Activated CD8-positive, alpha-beta T cell treated with anti-CD3 and anti-CD28 coated beads, Interleukin-2, amount 10 ng/mL, durations not matched to agents 7 days and 5 days (primary cell): ENCODE results near the gene NUDT10. TPM values are rescaled to one million over a fixed set of nuclear protein-coding genes. Genes with fewer than 3 reads are reported as not detected.
A peak's percentile ranks its signal among the peaks of the same experiment; 100 is the strongest.
"Not testable (repeated sequence)": the region's sequence is repeated elsewhere in the genome, so short reads cannot be mapped to it uniquely, and the experiment has no call there.

Source experiments
- ATAC-seq: fragments of 150-1000 bp; cut with Tn5 transposase; one replicate; pipeline ENCODE4 v1.10.0; 2021; ENCODE audit warnings: moderate library complexity
- CTCF ChIA-PET: fragments of 350-600 bp; sonication (Branson Sonifier 250); formaldehyde crosslinking; loops from one replicate; lab custom pipeline; 2021; ENCODE audit warnings: antibody characterized with exemption; lab: Charles Lee
- POLR2A ChIA-PET: fragments of 350-600 bp; sonication (Branson Sonifier 250); formaldehyde crosslinking; loops from one replicate; lab custom pipeline; 2021; ENCODE audit warnings: antibody characterized with exemption; lab: Charles Lee
- DNase-seq: peaks from one replicate; pipeline ENCODE4 v3.0.0-alpha.2; 2020
- H3K27ac Mint-ChIP-seq: one replicate; pipeline ENCODE4 v1.8.0; 2021; ENCODE audit warnings: mild to moderate bottlenecking, mixed read lengths
- H3K27me3 Mint-ChIP-seq: one replicate; pipeline ENCODE4 v1.8.0; 2021; ENCODE audit warnings: low read depth, mixed read lengths
- H3K36me3 Mint-ChIP-seq: one replicate; pipeline ENCODE4 v1.8.0; 2021; ENCODE audit warnings: low read depth, mixed read lengths
- H3K4me1 Mint-ChIP-seq: one replicate; pipeline ENCODE4 v1.8.0; 2021; ENCODE audit warnings: low read depth, mixed read lengths
- H3K4me3 Mint-ChIP-seq: one replicate; pipeline ENCODE4 v1.8.0; 2021; ENCODE audit warnings: mild to moderate bottlenecking, mixed read lengths
- H3K9me3 Mint-ChIP-seq: one replicate; pipeline ENCODE4 v1.8.0; 2022; ENCODE audit warnings: mixed read lengths; ENCODE audit not compliant: insufficient read depth
- total RNA-seq, 2 experiments: library from RNA; stranded (reverse); gene quantifications; one replicate each; pipeline ENCODE4 v1.2.3, GENCODE V29; 2021

The NUDT10 gene
- total RNA-seq = 1 to 10 TPM in 1 of 2 experiments, under 1 TPM in 1; 0.99 to 1.2 TPM

GRCh38 chrX:51332188-51332942, at the start of gene NUDT10:
NUDT10 (plus strand) TSS chrX:51332822; CDS start chrX:51332966, 144 bp downstream.
- peak; percentile 89 for ATAC-seq
- ChIA-PET CTCF (no interaction called here), POLR2A (no interaction called here)
- peak within 1 kb of the TSS; percentile 86 for H3K4me3 Mint-ChIP-seq
- H3K4me1 Mint-ChIP-seq = peaks cover 8% of the 10 kb centered on the region
- H3K9me3 Mint-ChIP-seq = no peaks in the 10 kb centered on the region
- H3K27ac Mint-ChIP-seq = peak within 1 kb of the TSS; percentile 72
- H3K36me3 Mint-ChIP-seq = no peaks in the 10 kb centered on the region
- peak; percentile 63 for DNase-seq
- H3K27me3 Mint-ChIP-seq = peaks cover 2% of the 10 kb centered on the region

- no peak overlapping the region for H3K4me3 Mint-ChIP-seq
- ChIA-PET CTCF (no interaction called here), POLR2A (no interaction called here)
- H3K27ac Mint-ChIP-seq = no peak overlapping the region
- H3K27me3 Mint-ChIP-seq = no peaks in the 10 kb centered on the region
- H3K4me1 Mint-ChIP-seq = no peaks in the 10 kb centered on the region
- DNase-seq (no peak), ATAC-seq (no peak)
- no peaks in the 10 kb centered on the region for H3K36me3 Mint-ChIP-seq
- peaks cover 4% of the 10 kb centered on the region for H3K9me3 Mint-ChIP-seq
These were observed 40.2 kb upstream of the NUDT10 start for GRCh38 chrX:51292421-51292820.

GRCh38 chrX:51296138-51296537, 36.5 kb upstream of the NUDT10 start:
- Mint-ChIP-seq H3K4me1 (no peaks in the 10 kb centered on the region), H3K4me3 (no peak overlapping the region), H3K36me3 (no peaks in the 10 kb centered on the region), H3K9me3 (peaks cover 4% of the 10 kb centered on the region), H3K27me3 (no peaks in the 10 kb centered on the region), H3K27ac (no peak overlapping the region)
- ATAC-seq = no peak
- no peak for DNase-seq
- ChIA-PET POLR2A (no interaction called here), CTCF (no interaction called here)

GRCh38 chrX:51316271-51316670, 16.4 kb upstream of the NUDT10 start:
- Mint-ChIP-seq H3K36me3 (no peaks in the 10 kb centered on the region), H3K27ac (no peak overlapping the region), H3K4me3 (no peak overlapping the region), H3K4me1 (no peaks in the 10 kb centered on the region), H3K27me3 (no peaks in the 10 kb centered on the region), H3K9me3 (no peaks in the 10 kb centered on the region)
- POLR2A ChIA-PET = no interaction called here
- DNase-seq (no peak), ATAC-seq (no peak)
- CTCF ChIA-PET = no interaction called here

GRCh38 chrX:51332943-51333785, 542 bp downstream of the NUDT10 start:
- H3K36me3 Mint-ChIP-seq, H3K9me3 Mint-ChIP-seq, DNase-seq, H3K27me3 Mint-ChIP-seq, CTCF ChIA-PET, H3K4me1 Mint-ChIP-seq, POLR2A ChIA-PET: not testable (repeated sequence)
- Mint-ChIP-seq H3K4me3 (peak overlapping the region; percentile 86), H3K27ac (peak overlapping the region; percentile 72)
- peak; percentile 50 for ATAC-seq

GRCh38 chrX:51334276-51334675, 1.7 kb downstream of the NUDT10 start:
- Mint-ChIP-seq H3K4me1 (peaks cover 8% of the 10 kb centered on the region), H3K27ac (no peak overlapping the region), H3K4me3 (no peak overlapping the region), H3K9me3 (no peaks in the 10 kb centered on the region), H3K36me3 (no peaks in the 10 kb centered on the region), H3K27me3 (peaks cover 2% of the 10 kb centered on the region)
- ChIA-PET POLR2A (no interaction called here), CTCF (interaction anchor here (0.8 kb wide), 1 partner anchor 86 kb away, joined by 3 read pairs; no protein-coding TSS in a partner anchor)
- ATAC-seq (no peak), DNase-seq (no peak)

- Mint-ChIP-seq H3K36me3 (no peaks in the 10 kb centered on the region), H3K27me3 (peaks cover 2% of the 10 kb centered on the region), H3K9me3 (no peaks in the 10 kb centered on the region), H3K4me1 (peaks cover 8% of the 10 kb centered on the region), H3K4me3 (no peak overlapping the region), H3K27ac (no peak overlapping the region)
- peak; percentile 37 for DNase-seq
- ATAC-seq = no peak
- POLR2A ChIA-PET = no interaction called here
- CTCF ChIA-PET = interaction anchor here (0.8 to 3.8 kb wide), 8 partner anchors 9 to 188 kb away, joined by 3 to 54 read pairs (median 4); no protein-coding TSS in a partner anchor
These were observed 4.0 kb downstream of the NUDT10 start for GRCh38 chrX:51336584-51336983.

GRCh38 chrX:51361251-51361650, 28.6 kb downstream of the NUDT10 start:
- Mint-ChIP-seq H3K36me3 (no peaks in the 10 kb centered on the region), H3K4me1 (no peaks in the 10 kb centered on the region), H3K4me3 (no peak overlapping the region), H3K27ac (no peak overlapping the region), H3K9me3 (peaks cover 7% of the 10 kb centered on the region), H3K27me3 (no peaks in the 10 kb centered on the region)
- ATAC-seq = no peak
- POLR2A ChIA-PET = no interaction called here
- DNase-seq = no peak
- CTCF ChIA-PET = no interaction called here

- ChIA-PET POLR2A (no interaction called here), CTCF (no interaction called here)
- DNase-seq (no peak), ATAC-seq (no peak)
- no peaks in the 10 kb centered on the region for H3K4me1 Mint-ChIP-seq
- H3K9me3 Mint-ChIP-seq = no peaks in the 10 kb centered on the region
- H3K36me3 Mint-ChIP-seq = no peaks in the 10 kb centered on the region
- H3K4me3 Mint-ChIP-seq = no peak overlapping the region
- H3K27ac Mint-ChIP-seq = no peak overlapping the region
- H3K27me3 Mint-ChIP-seq = no peaks in the 10 kb centered on the region
These were observed 44.0 kb downstream of the NUDT10 start for GRCh38 chrX:51376672-51377071.

Other genes with a start within 250 kb of the NUDT10 start
- under 1 TPM; 0.29 to 0.47 TPM for gene NUDT11, start 163.8 kb downstream of the NUDT10 start, total RNA-seq